Erythroblast (primary cell): ENCODE results near the gene KRTAP10-7.

Experiments used
- GATA1 ChIP-seq: IDR thresholded peaks from 2 replicates; pipeline ENCODE4 v1.6.1; 2011; ENCODE audit warnings: low read depth, mild to moderate bottlenecking, control low read depth, low read length, moderate library complexity
- POLR2A ChIP-seq: IDR thresholded peaks from 2 replicates; pipeline ENCODE4 v1.6.1; 2011; ENCODE audit warnings: mild to moderate bottlenecking, low read length

GRCh38 chr21:44569861-44570517 lies 30.4 kb upstream of the KRTAP10-7 start:
- no peak for TF ChIP-seq POLR2A
- no peak for TF ChIP-seq GATA1
